ENCODE results near the gene CAPN13.

Gene CAPN13

GRCh38 chr2:30684516-30684915 lies 122.7 kb downstream of the CAPN13 start:
- DNase-seq (ENCODE audit: low spot score in 2 of 2) (no peak), ATAC-seq (replicated peaks; ENCODE audit: extremely low read depth, poor library complexity, severe bottlenecking) (no peak)
- Mint-ChIP-seq H3K36me3 (ENCODE audit: insufficient read depth) (no peaks in the 10 kb centered on the region), H3K4me3 (no peak overlapping the region), H3K4me1 (no peaks in the 10 kb centered on the region), H3K9me3 (no peaks in the 10 kb centered on the region), H3K27me3 (no peaks in the 10 kb centered on the region), H3K27ac (ENCODE audit: low read depth) (no peak overlapping the region)

- H3K4me1 Mint-ChIP-seq: no peaks in the 10 kb centered on the region
- no peak for ATAC-seq (replicated peaks; ENCODE audit: extremely low read depth, poor library complexity, severe bottlenecking)
- H3K27ac Mint-ChIP-seq (ENCODE audit: low read depth): no peak overlapping the region
- no peak overlapping the region for H3K4me3 Mint-ChIP-seq
- H3K36me3 Mint-ChIP-seq (ENCODE audit: insufficient read depth): no peaks in the 10 kb centered on the region
- no peaks in the 10 kb centered on the region for H3K9me3 Mint-ChIP-seq
- no peaks in the 10 kb centered on the region for H3K27me3 Mint-ChIP-seq
- no peak for DNase-seq (ENCODE audit: low spot score in 2 of 2)
Observed at GRCh38 chr2:30684026-30684425, 123.2 kb downstream of the CAPN13 start.

- Mint-ChIP-seq H3K4me3 (no peak overlapping the region), H3K27ac (ENCODE audit: low read depth) (no peak overlapping the region), H3K36me3 (ENCODE audit: insufficient read depth) (no peaks in the 10 kb centered on the region)
Observed at GRCh38 chr2:30683236-30683956, 123.8 kb downstream of the CAPN13 start.

GRCh38 chr2:30681022-30681421 lies 126.2 kb downstream of the CAPN13 start:
- ATAC-seq (replicated peaks; ENCODE audit: extremely low read depth, poor library complexity, severe bottlenecking) (no peak), DNase-seq (ENCODE audit: low spot score in 2 of 2) (no peak)
- no peak overlapping the region for H3K4me3 Mint-ChIP-seq
- H3K9me3 Mint-ChIP-seq: no peaks in the 10 kb centered on the region
- H3K27ac Mint-ChIP-seq (ENCODE audit: low read depth): no peak overlapping the region
- H3K36me3 Mint-ChIP-seq (ENCODE audit: insufficient read depth): no peaks in the 10 kb centered on the region
- H3K27me3 Mint-ChIP-seq: no peaks in the 10 kb centered on the region
- H3K4me1 Mint-ChIP-seq: no peaks in the 10 kb centered on the region

More at GRCh38 chr2:30683236-30683956, 123.8 kb downstream of the CAPN13 start:
- no peaks in the 10 kb centered on the region for H3K4me1 Mint-ChIP-seq
- no peak for DNase-seq (ENCODE audit: low spot score in 2 of 2)
- no peaks in the 10 kb centered on the region for H3K9me3 Mint-ChIP-seq
- ATAC-seq (replicated peaks; ENCODE audit: extremely low read depth, poor library complexity, severe bottlenecking): no peak
- no peaks in the 10 kb centered on the region for H3K27me3 Mint-ChIP-seq

- H3K9me3 Mint-ChIP-seq: no peaks in the 10 kb centered on the region
- no peak for ATAC-seq (replicated peaks; ENCODE audit: extremely low read depth, poor library complexity, severe bottlenecking)
- H3K4me1 Mint-ChIP-seq: no peaks in the 10 kb centered on the region
- H3K4me3 Mint-ChIP-seq: no peak overlapping the region
- peaks cover under 1% of the 10 kb centered on the region for H3K27me3 Mint-ChIP-seq
- no peak for DNase-seq (ENCODE audit: low spot score in 2 of 2)
- no peak overlapping the region for H3K27ac Mint-ChIP-seq (ENCODE audit: low read depth)
- H3K36me3 Mint-ChIP-seq (ENCODE audit: insufficient read depth): no peaks in the 10 kb centered on the region
Observed at GRCh38 chr2:30680121-30680520, 127.1 kb downstream of the CAPN13 start.

- no peak for ATAC-seq (replicated peaks; ENCODE audit: extremely low read depth, poor library complexity, severe bottlenecking)
- H3K4me3 Mint-ChIP-seq: no peak overlapping the region
- no peaks in the 10 kb centered on the region for H3K9me3 Mint-ChIP-seq
- no peaks in the 10 kb centered on the region for H3K36me3 Mint-ChIP-seq (ENCODE audit: insufficient read depth)
- peaks cover 6% of the 10 kb centered on the region for H3K27me3 Mint-ChIP-seq
- no peaks in the 10 kb centered on the region for H3K4me1 Mint-ChIP-seq
- no peak overlapping the region for H3K27ac Mint-ChIP-seq (ENCODE audit: low read depth)
- DNase-seq (ENCODE audit: low spot score in 2 of 2): no peak
Observed at GRCh38 chr2:30679426-30680088, 127.7 kb downstream of the CAPN13 start.

- H3K4me3 Mint-ChIP-seq: no peak overlapping the region
- peaks cover 16% of the 10 kb centered on the region for H3K27me3 Mint-ChIP-seq
- DNase-seq (ENCODE audit: low spot score in 2 of 2): no peak
- H3K36me3 Mint-ChIP-seq (ENCODE audit: insufficient read depth): no peaks in the 10 kb centered on the region
- ATAC-seq (replicated peaks; ENCODE audit: extremely low read depth, poor library complexity, severe bottlenecking): no peak
- H3K27ac Mint-ChIP-seq (ENCODE audit: low read depth): no peak overlapping the region
- no peaks in the 10 kb centered on the region for H3K4me1 Mint-ChIP-seq
- no peaks in the 10 kb centered on the region for H3K9me3 Mint-ChIP-seq
Observed at GRCh38 chr2:30678410-30679137, 128.7 kb downstream of the CAPN13 start.

- H3K4me1 Mint-ChIP-seq: no peaks in the 10 kb centered on the region
- H3K4me3 Mint-ChIP-seq: no peak overlapping the region
- no peak for ATAC-seq (replicated peaks; ENCODE audit: extremely low read depth, poor library complexity, severe bottlenecking)
Observed at GRCh38 chr2:30677861-30678385, 129.3 kb downstream of the CAPN13 start.

GRCh38 chr2:30677231-30677630 lies 130.0 kb downstream of the CAPN13 start:
- ATAC-seq (replicated peaks; ENCODE audit: extremely low read depth, poor library complexity, severe bottlenecking) (no peak), DNase-seq (ENCODE audit: low spot score in 2 of 2) (no peak)
- Mint-ChIP-seq H3K27me3 (peaks cover 29% of the 10 kb centered on the region), H3K36me3 (ENCODE audit: insufficient read depth) (no peaks in the 10 kb centered on the region), H3K27ac (ENCODE audit: low read depth) (no peak overlapping the region), H3K4me1 (no peaks in the 10 kb centered on the region), H3K4me3 (no peak overlapping the region), H3K9me3 (no peaks in the 10 kb centered on the region)

More at GRCh38 chr2:30677861-30678385, 129.3 kb downstream of the CAPN13 start:
- DNase-seq (ENCODE audit: low spot score in 2 of 2): no peak
- Mint-ChIP-seq H3K27me3 (peaks cover 22% of the 10 kb centered on the region), H3K27ac (ENCODE audit: low read depth) (no peak overlapping the region), H3K36me3 (ENCODE audit: insufficient read depth) (no peaks in the 10 kb centered on the region), H3K9me3 (no peaks in the 10 kb centered on the region)

- H3K36me3 Mint-ChIP-seq (ENCODE audit: insufficient read depth): no peaks in the 10 kb centered on the region
- H3K4me3 Mint-ChIP-seq: no peak overlapping the region
- H3K9me3 Mint-ChIP-seq: no peaks in the 10 kb centered on the region
- ATAC-seq (replicated peaks; ENCODE audit: extremely low read depth, poor library complexity, severe bottlenecking) (no peak), DNase-seq (ENCODE audit: low spot score in 2 of 2) (no peak)
- H3K4me1 Mint-ChIP-seq: no peaks in the 10 kb centered on the region
- no peak overlapping the region for H3K27ac Mint-ChIP-seq (ENCODE audit: low read depth)
- H3K27me3 Mint-ChIP-seq: peaks cover 42% of the 10 kb centered on the region
Observed at GRCh38 chr2:30675758-30676157, 131.5 kb downstream of the CAPN13 start.

GRCh38 chr2:30673127-30673526 lies 134.1 kb downstream of the CAPN13 start:
- Mint-ChIP-seq H3K27ac (ENCODE audit: low read depth) (no peak overlapping the region), H3K27me3 (peaks cover 48% of the 10 kb centered on the region), H3K4me3 (no peak overlapping the region), H3K36me3 (ENCODE audit: insufficient read depth) (no peaks in the 10 kb centered on the region), H3K4me1 (no peaks in the 10 kb centered on the region), H3K9me3 (peaks cover 4% of the 10 kb centered on the region)
- ATAC-seq (replicated peaks; ENCODE audit: extremely low read depth, poor library complexity, severe bottlenecking) (no peak), DNase-seq (ENCODE audit: low spot score in 2 of 2) (no peak)

All from central memory CD8-positive, alpha-beta T cell (primary cell).